NCI-H2029 (cell line): ENCODE measurements around the gene FOXP1.

Source experiments
- DNase-seq: peaks from one replicate; lab custom pipeline; 2025; lab: John Stamatoyannopoulos, UW

Gene FOXP1

DNA sequence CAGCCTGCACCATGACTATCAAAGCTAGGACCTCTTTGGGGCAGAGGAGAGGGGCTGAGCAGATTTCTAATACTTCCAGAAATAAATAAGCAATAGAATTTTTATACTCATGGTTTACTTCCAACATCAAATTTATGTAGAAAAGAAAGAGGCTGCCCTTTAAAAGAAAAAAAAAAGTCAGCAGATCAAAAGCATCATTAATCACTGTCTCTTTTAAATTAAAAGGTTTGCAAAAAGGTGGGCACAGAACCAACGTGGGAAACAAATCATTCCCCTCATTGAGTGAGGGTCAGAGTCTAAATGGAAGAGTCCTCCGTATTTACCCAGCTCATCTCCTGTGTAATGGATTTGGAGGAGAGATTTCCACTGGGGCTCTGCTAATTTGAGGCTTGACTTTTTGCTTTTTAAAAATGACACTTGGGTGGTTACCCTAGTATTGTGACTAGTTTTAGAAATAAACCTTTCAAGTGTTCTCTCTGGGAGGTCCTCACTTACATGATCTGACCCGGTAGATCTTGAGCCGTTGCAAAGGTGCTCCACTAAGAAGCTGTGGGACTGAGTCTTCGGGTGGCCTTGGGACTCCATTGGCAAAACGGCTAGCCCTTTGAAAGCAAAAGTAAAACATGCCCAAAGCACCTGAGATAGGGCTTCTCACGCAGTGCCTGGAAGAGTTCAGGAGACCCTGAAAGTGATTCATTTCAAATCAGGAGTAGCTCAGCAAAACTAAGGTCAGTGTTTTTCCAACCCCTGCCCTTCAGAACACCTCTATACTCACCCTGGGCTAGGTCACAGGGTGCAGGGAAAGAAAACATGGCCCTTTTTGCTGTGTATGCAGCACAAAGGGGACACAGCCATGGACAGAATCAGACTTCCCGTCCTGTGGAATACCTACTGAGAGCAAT is 320.9 kb downstream of the FOXP1 start:
- DNase-seq, result no peak

GRCh38 chr3:71260782-71261181 is 322.7 kb downstream of the FOXP1 start:
- DNase-seq, result no peak

DNA sequence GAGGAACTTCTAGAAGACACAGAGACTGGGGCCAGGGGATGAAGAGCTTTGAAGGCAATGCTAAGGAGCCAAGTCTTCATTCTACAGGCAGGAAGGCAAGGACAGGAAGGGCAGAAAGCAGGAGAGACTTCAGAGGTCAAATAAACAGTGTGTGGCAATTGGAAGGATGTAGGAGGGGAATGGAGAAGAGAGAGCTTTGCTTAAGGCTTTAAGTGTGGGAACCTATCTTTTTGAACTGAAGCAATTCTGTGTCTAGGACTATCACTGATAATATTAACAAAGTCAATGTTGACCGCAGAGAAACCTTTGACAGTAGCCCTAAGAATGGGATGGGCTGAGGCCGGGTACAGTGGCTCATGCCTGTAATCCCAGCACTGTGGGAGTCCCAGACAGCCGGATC is 325.0 kb downstream of the FOXP1 start:
- no peak for DNase-seq

DNA sequence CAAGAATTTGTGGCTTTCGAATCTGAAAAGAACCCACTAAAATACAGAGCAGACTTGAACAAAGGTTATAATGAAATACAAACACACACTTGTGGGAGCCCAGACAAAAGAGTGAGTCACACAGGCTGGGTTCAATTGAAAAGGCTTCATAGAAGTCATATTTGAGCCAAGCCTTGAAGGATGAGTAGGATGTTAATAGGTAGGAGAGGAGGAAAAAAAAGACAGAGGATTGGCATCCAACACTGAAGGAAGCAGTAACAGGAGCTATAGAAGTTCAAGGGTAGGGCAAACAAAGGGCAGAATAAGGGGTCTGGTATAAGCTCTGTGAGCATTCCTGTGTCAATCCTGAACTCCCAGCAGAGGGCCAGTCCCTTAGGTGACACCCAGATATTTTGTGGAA is 325.4 kb downstream of the FOXP1 start:
- DNase-seq, result peak; percentile 75

DNA sequence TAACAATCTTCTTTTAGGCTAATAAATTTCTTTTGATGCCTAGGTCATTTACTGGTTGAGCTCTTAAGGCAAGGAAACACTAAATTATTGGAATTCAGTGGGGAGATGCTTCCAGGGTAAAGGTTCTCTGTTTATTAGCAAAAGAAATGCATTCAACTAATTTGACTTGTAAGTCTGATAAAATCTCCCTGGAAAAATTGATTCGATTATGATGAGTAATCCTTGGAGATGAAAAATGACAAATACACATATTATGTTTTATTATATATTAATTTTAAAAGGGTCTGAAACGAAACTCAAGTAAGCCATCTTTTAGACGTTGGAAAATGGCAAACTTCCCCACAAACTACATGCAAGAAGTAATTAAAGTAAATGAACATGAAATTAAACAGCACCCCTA is 328.0 kb downstream of the FOXP1 start:
- no peak for DNase-seq

- no peak for DNase-seq
Measured at GRCh38 chr3:71254281-71255057, 329.1 kb downstream of the FOXP1 start.

- DNase-seq, result no peak
Measured at GRCh38 chr3:71253169-71253568, 330.4 kb downstream of the FOXP1 start.

- no peak for DNase-seq
Measured at GRCh38 chr3:71252466-71252865, 331.1 kb downstream of the FOXP1 start.

DNA sequence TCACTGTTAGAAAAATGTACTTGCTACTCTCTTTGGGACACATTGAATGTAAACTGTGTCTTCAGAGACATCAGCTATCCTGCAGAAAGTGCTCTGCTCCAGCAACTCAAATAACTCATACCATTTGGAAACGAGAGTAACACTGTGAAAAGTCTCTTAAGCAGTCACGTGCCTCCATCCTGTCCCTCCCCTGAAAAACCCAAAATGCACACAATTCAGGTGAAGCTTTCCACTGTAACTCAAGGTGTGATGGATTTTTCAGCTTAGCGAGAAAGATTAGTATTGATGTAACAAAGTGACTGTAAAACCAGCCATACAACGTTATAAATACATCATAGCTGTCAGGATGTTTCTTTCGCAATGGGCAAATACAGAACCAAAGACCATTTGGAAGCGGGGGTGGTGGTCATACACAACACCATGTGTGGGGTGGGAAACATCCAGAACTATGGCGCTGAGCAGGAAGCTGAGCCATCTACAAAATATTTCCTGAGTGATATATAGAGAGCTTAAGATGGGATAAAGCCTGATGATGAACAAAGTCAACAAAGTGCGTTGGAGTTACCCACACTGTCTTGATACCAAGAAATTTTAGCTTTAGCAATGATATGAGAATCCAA is 332.3 kb downstream of the FOXP1 start:
- no peak for DNase-seq

DNA sequence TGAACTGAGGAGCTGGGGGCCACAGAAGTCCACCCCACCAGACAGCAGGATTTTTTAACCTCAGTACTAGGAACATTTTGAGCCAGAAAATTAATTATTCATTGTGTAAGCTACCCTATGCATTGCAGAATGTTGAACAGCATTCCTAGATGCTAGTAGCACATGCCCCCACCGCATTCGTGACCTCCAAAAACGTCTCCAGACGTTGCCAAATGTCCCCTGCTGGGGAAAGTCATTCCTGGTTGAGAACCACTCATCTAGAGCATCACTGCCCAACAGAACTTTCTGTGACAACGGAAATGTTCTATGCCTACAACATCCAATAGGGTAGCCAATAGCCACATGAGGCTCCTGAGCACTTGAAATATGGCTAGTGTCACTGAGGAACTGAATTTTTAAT is 333.5 kb downstream of the FOXP1 start:
- no peak for DNase-seq

DNA sequence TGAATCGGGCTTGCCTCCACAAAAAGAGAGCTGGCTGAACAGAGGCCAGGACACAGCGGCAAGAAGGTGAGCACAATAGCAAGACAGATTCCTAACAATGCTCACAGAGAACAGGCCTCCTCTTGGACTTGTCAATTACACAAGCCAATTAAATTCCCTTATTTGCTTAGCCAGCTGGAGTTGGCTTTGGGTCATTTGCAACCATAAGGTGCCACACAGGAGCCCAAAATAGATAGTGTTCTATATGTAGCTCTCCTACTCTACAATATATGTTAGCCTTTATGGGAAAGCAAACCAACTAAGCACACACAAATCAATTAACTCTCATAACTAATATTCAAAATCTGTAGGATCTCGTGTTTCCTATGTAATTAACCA is 335.6 kb downstream of the FOXP1 start:
- no peak for DNase-seq

GRCh38 chr3:71247221-71247957 is 336.1 kb downstream of the FOXP1 start:
- DNase-seq, result no peak

DNA sequence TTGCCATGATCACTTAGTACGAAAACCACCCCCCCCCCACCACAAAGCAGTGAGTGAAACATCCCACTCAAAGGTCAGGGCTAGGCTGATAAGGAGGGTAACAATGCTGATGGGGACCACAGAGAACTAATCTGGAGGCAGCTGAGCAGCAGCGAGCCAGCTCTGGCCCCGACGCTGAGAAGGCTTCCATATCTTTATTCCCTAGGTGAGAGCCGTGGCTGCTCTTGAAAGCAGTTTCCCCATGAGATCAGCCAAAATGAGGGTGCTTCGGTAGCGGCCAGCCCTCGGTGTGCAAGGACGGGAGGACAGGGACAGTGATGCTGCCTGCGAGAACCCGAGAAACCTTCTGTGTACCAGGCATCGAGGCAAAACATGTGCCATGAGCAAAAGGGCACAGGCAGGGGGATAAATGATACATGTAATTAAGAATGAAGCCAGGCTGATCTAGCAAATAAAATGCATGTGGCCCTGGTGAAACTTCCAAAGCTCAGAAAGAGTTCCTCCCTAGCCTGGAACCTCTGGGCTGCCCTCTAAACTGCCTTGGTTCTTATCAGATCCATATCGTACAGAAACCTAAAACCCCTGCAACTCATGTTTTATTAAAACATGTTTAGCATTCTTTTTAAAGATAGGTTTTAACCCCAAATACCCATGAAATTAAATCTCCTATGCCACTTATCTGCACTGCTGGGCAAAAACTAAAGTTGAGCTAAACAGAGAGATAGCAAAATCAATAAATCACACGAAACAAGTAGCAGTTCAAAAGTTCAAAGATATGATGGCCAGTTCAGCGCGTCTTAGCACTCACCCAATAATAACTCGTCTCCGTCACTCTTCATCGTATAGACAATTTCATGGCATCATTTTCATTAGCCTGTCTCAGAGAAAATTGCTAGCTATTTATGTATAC is 337.3 kb downstream of the FOXP1 start:
- DNase-seq, result no peak

GRCh38 chr3:71244826-71245488 is 338.6 kb downstream of the FOXP1 start:
- no peak for DNase-seq

- DNase-seq, result no peak
Measured at GRCh38 chr3:71244153-71244825, 339.2 kb downstream of the FOXP1 start.

DNA sequence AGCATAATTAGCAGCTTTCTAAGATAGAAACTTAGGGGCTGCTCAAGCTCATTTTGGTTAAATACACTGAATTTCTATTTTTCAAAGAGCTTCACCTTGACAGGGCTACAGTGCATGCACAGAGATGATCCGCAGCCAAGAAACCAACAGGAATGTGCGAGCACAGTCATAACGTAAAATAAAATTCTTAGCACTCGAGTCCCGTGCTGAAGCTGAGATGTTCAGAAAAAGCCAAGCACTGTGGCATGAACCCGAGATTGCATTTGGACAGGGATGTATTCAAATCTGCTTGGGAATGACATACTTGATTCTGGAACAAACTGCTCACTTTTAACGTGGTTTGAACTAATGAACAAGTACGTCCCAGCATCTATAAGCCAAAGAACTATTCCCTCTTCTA is 340.3 kb downstream of the FOXP1 start:
- no peak for DNase-seq

DNA sequence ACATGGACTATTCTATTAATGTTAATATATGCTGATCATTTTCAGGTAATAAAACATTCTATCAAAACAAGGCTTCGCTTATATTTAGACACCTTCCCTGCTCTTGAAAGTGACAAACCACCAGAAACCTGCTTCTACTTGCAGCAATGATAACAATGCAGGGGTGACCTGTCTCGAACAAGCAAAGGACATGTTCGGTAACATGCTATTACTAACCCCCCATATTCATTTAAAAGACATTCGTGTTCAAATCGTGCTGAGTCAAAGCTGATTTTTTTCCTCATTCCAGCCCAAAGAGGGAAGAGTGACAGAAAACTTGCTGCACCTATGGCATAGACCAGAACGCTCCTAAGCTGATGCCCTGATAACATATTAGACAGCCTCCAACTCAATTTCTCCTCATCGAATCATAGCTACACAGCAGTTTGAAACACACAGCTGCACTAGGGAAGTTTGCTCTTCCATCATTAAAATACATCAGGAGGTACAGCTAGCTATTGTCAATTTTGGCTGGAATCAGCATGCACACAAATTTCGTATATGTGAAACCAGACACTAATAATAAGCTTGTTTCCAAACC is 341.5 kb downstream of the FOXP1 start:
- DNase-seq, result no peak

DNA sequence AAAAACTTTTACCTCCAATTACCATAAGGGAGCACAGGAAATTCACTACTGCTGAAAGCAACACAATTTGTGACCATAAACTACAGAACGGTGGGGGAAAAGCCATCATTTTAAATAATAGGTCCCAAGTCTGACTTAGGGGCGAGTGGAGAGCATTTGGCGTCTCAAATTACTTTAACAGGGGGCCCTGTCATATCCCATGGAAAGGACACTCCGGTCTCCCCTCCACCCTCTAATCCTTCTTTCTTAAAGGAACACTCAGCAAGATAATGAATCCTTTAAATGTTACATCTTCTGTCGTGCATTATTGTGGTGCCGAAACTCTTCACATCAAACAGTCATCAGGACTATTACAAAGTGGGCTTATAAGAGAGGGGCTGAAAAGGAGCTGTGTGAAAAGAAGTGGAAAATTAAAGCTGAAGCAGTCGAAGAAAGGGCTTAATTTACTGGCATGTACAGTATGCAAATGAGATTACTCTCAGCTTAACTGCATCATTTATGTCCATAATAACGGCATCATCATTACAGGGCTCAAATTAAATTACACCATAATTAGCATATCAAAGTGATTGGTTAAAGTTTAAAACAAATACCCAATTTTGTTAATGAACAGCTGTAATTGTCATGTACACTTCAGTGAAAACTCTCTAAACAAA is 342.2 kb downstream of the FOXP1 start:
- no peak for DNase-seq

- DNase-seq, result no peak
Measured at GRCh38 chr3:71240034-71240433, 343.5 kb downstream of the FOXP1 start.
